ENCODE measurements around the gene PKP4. TPM values are rescaled to one million over a fixed set of nuclear protein-coding genes. Genes with fewer than 3 reads are reported as not detected.

Gene PKP4
- total RNA-seq, 1 experiment from 2014 or later = 55.2 TPM

DNA sequence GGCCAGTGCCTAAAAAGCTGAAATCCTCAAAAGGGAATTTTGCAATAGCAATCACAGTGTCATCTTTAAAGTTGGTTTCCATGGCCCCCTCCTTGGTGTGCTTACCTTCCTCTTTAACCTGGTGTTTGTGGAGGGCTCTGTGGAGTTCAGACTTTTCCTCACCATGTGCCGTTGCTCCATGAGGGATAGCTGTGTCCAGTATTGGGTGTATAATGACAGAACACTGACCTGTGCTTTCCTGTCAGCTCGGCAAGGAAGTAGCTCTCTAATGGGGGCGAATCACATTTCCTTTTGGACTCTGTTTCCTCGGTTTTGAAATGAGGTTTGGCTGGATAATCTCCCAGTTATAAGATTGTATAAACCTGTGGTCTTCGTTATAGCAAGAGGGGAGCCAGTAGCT is 172.4 kb downstream of the PKP4 start:
- RAD21 ChIA-PET (ENCODE audit: low non-redundant PET in 1 of 2, low total read pairs in 2 of 2, uncharacterized antibody in 2 of 2, unreplicated experiment in 2 of 2) = no interaction called here
- H3K36me3 ChIP-seq (ENCODE audit: control insufficient read depth in 1 of 2, insufficient read depth in 2 of 2, low read length in 2 of 2) = peaks cover 0 to 8% of the 10 kb centered on the region in 2 experiments; a peak in 2 of 4 replicates
- BruUV-seq (replicated peaks) = no TSS peak

DNA sequence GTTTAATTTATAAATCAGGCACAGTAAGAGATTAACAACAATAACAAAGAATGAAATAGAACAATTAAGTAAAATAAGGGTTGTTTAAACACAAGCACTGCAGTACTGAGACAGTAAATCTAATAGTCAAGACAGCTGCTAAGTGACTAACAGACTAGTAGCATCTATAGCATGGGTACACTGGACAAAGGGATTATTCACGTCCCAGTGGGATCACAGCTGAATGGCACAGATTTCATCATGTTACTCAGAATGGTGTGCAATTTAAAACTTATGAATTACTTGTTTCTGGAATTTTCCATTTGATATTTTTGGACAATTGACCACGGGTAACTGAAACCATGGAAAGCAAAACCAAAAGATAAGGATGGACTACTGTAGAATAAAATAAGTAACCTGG is 176.5 kb downstream of the PKP4 start:
- H2AFZ ChIP-seq (ENCODE audit: low read depth, low read length, poor library complexity, severe bottlenecking) = no peak overlapping the region
- ChIA-PET CTCF (no interaction called here), RAD21 (ENCODE audit: low non-redundant PET in 1 of 2, low total read pairs in 2 of 2, uncharacterized antibody in 2 of 2, unreplicated experiment in 2 of 2) (no interaction called here), POLR2A (no interaction called here)
- no peaks in the 10 kb centered on the region for H3K79me2 ChIP-seq (ENCODE audit: insufficient read depth, low read length)
- peaks cover 0 to 13% of the 10 kb centered on the region in 2 experiments; a peak in 2 of 4 replicates for H3K36me3 ChIP-seq (ENCODE audit: control insufficient read depth in 1 of 2, insufficient read depth in 2 of 2, low read length in 2 of 2)
- H4K20me1 ChIP-seq (ENCODE audit: insufficient read depth) = no peaks in the 10 kb centered on the region
- no peaks in the 10 kb centered on the region for H3K9me3 ChIP-seq (ENCODE audit: control insufficient read depth in 1 of 2, insufficient read depth in 1 of 2, low read depth in 1 of 2, low read length in 2 of 2)
- H3K27ac ChIP-seq (ENCODE audit: low read depth, low read length) = no peak overlapping the region
- no peaks in the 10 kb centered on the region for H3K4me1 ChIP-seq (ENCODE audit: control insufficient read depth in 1 of 2, insufficient read depth in 2 of 2, low read length in 2 of 2)
- no TSS peak for BruUV-seq (replicated peaks)
- ATAC-seq = no peak
- intact Hi-C loops (cut with micrococcal nuclease) = no loop called here
- H3K9ac ChIP-seq (ENCODE audit: low read length) = no peak overlapping the region
- no peak overlapping the region for H3K4me2 ChIP-seq (ENCODE audit: low read length)
- H3K27me3 ChIP-seq (ENCODE audit: insufficient read depth, low read length) = no peaks in the 10 kb centered on the region
- H3K9me2 ChIP-seq (ENCODE audit: insufficient read depth) = no peaks in the 10 kb centered on the region
- TF ChIP-seq ZNF274 (IDR thresholded peaks at IDR 0.05; ENCODE audit: low read depth, low read length) (no peak), YY1 (IDR thresholded peaks at IDR 0.05; ENCODE audit: extremely low read depth, insufficient replicate concordance, low read depth, low read length) (no peak), RAD21 (IDR thresholded peaks at IDR 0.05; ENCODE audit: low read depth) (no peak), EZH2phosphoT487 (IDR thresholded peaks at IDR 0.05; ENCODE audit: borderline replicate concordance) (no peak), CBX3 (IDR thresholded peaks at IDR 0.05; ENCODE audit: low read depth) (no peak), SP1 (IDR thresholded peaks at IDR 0.05; ENCODE audit: low read depth) (no peak), CTCF (IDR thresholded peaks at IDR 0.05 in 2 of 3, conservative IDR thresholded peaks at IDR 0.05 in 1 of 3; ENCODE audit: borderline replicate concordance in 1 of 3, insufficient read depth in 1 of 3, low read depth in 2 of 3, low read length in 2 of 3) (no peak), POLR2A (IDR thresholded peaks at IDR 0.05; ENCODE audit: borderline replicate concordance, extremely low read depth, insufficient read depth, insufficient read length) (no peak)
- TF ChIP-seq, protein P1, sequence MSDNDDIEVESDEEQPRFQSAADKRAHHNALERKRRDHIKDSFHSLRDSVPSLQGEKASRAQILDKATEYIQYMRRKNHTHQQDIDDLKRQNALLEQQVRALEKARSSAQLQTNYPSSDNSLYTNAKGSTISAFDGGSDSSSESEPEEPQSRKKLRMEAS (IDR thresholded peaks at IDR 0.05) = no peak
- H3K4me3 ChIP-seq (replicated peaks in 1 of 2; ENCODE audit: low read depth in 1 of 2, low read length in 2 of 2) = no peak overlapping the region
- DNase-seq (ENCODE audit: low read depth, low spot score) = no peak

More for the DNA sequence above, 172.4 kb downstream of the PKP4 start:
- H2AFZ ChIP-seq (ENCODE audit: low read depth, low read length, poor library complexity, severe bottlenecking) = no peak overlapping the region
- H3K4me1 ChIP-seq (ENCODE audit: control insufficient read depth in 1 of 2, insufficient read depth in 2 of 2, low read length in 2 of 2) = no peaks in the 10 kb centered on the region
- CTCF ChIA-PET = no interaction called here
- no peak overlapping the region for H3K4me2 ChIP-seq (ENCODE audit: low read length)
- H3K79me2 ChIP-seq (ENCODE audit: insufficient read depth, low read length) = no peaks in the 10 kb centered on the region
- POLR2A ChIA-PET = no interaction called here
- no peak overlapping the region for H3K27ac ChIP-seq (ENCODE audit: low read depth, low read length)
- DNase-seq (ENCODE audit: low read depth, low spot score) (no peak), ATAC-seq (no peak)
- H3K4me3 ChIP-seq (replicated peaks in 1 of 2; ENCODE audit: low read depth in 1 of 2, low read length in 2 of 2) = no peak overlapping the region
- H3K9me3 ChIP-seq (ENCODE audit: control insufficient read depth in 1 of 2, insufficient read depth in 1 of 2, low read depth in 1 of 2, low read length in 2 of 2) = no peaks in the 10 kb centered on the region
- H3K27me3 ChIP-seq (ENCODE audit: insufficient read depth, low read length) = no peaks in the 10 kb centered on the region
- intact Hi-C loops (cut with micrococcal nuclease) = no loop called here
- no peaks in the 10 kb centered on the region for H4K20me1 ChIP-seq (ENCODE audit: insufficient read depth)
- H3K9me2 ChIP-seq (ENCODE audit: insufficient read depth) = no peaks in the 10 kb centered on the region
- no peak overlapping the region for H3K9ac ChIP-seq (ENCODE audit: low read length)
- TF ChIP-seq YY1 (IDR thresholded peaks at IDR 0.05; ENCODE audit: extremely low read depth, insufficient replicate concordance, low read depth, low read length) (no peak), POLR2A (IDR thresholded peaks at IDR 0.05; ENCODE audit: borderline replicate concordance, extremely low read depth, insufficient read depth, insufficient read length) (no peak), FOSL1 (IDR thresholded peaks at IDR 0.05; ENCODE audit: low read depth) (no peak), CEBPB (IDR thresholded peaks at IDR 0.05; ENCODE audit: low read depth) (no peak), SIN3A (IDR thresholded peaks at IDR 0.05; ENCODE audit: low read depth) (no peak)
- TF ChIP-seq, protein P2, sequence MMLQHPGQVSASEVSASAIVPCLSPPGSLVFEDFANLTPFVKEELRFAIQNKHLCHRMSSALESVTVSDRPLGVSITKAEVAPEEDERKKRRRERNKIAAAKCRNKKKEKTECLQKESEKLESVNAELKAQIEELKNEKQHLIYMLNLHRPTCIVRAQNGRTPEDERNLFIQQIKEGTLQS (IDR thresholded peaks at IDR 0.05) = no peak
- TF ChIP-seq, protein P3, sequence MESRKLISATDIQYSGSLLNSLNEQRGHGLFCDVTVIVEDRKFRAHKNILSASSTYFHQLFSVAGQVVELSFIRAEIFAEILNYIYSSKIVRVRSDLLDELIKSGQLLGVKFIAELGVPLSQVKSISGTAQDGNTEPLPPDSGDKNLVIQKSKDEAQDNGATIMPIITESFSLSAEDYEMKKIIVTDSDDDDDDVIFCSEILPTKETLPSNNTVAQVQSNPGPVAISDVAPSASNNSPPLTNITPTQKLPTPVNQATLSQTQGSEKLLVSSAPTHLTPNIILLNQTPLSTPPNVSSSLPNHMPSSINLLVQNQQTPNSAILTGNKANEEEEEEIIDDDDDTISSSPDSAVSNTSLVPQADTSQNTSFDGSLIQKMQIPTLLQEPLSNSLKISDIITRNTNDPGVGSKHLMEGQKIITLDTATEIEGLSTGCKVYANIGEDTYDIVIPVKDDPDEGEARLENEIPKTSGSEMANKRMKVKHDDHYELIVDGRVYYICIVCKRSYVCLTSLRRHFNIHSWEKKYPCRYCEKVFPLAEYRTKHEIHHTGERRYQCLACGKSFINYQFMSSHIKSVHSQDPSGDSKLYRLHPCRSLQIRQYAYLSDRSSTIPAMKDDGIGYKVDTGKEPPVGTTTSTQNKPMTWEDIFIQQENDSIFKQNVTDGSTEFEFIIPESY (IDR thresholded peaks at IDR 0.05; ENCODE audit: extremely low read depth, insufficient replicate concordance, low read length) = no peak

All from HCT116 (cell line).